GM21360 (cell line): ENCODE data around the gene MED13L.
A peak's percentile ranks its signal among the peaks of the same experiment; 100 is the strongest.

Experiments used
- ATAC-seq: cut with Tn5 transposase; IDR thresholded peaks from one replicate; pipeline ENCODE4 v1.9.1; 2021; ENCODE audit warnings: mild to moderate bottlenecking, moderate library complexity; ENCODE audit not compliant: unreplicated experiment

Gene MED13L

GRCh38 chr12:116066381-116067230 lies 210.9 kb downstream of the MED13L start:
- no peak for ATAC-seq

GRCh38 chr12:116065606-116066005 lies 211.9 kb downstream of the MED13L start:
- no peak for ATAC-seq

- ATAC-seq, result no peak
These were observed 213.0 kb downstream of the MED13L start for GRCh38 chr12:116064493-116064892.

- no peak for ATAC-seq
These were observed 214.8 kb downstream of the MED13L start for GRCh38 chr12:116062698-116063097.

- peak; percentile 50 for ATAC-seq
These were observed 216.7 kb downstream of the MED13L start for GRCh38 chr12:116060764-116061163.

GRCh38 chr12:116059904-116060303 lies 217.6 kb downstream of the MED13L start:
- no peak for ATAC-seq

GRCh38 chr12:116058574-116058973 lies 218.9 kb downstream of the MED13L start:
- no peak for ATAC-seq

GRCh38 chr12:116057356-116057755 lies 220.1 kb downstream of the MED13L start:
- no peak for ATAC-seq

GRCh38 chr12:116055895-116056607 lies 221.4 kb downstream of the MED13L start:
- no peak for ATAC-seq

- no peak for ATAC-seq
These were observed 223.2 kb downstream of the MED13L start for GRCh38 chr12:116054280-116054679.

- ATAC-seq, result no peak
These were observed 223.9 kb downstream of the MED13L start for GRCh38 chr12:116053479-116054200.

- ATAC-seq, result no peak
These were observed 227.2 kb downstream of the MED13L start for GRCh38 chr12:116050275-116050674.

- ATAC-seq, result no peak
These were observed 228.6 kb downstream of the MED13L start for GRCh38 chr12:116048879-116049278.

- no peak for ATAC-seq
These were observed 231.5 kb downstream of the MED13L start for GRCh38 chr12:116046039-116046438.

- no peak for ATAC-seq
These were observed 232.3 kb downstream of the MED13L start for GRCh38 chr12:116045150-116045549.

GRCh38 chr12:116043659-116044535 lies 233.6 kb downstream of the MED13L start:
- no peak for ATAC-seq

GRCh38 chr12:116040402-116040801 lies 237.1 kb downstream of the MED13L start:
- no peak for ATAC-seq

- no peak for ATAC-seq
These were observed 238.4 kb downstream of the MED13L start for GRCh38 chr12:116039081-116039480.

GRCh38 chr12:116037941-116038837 lies 239.3 kb downstream of the MED13L start:
- no peak for ATAC-seq
